Peyer's patch (tissue), 4 donors: ENCODE results near the gene CHST3. TPM values are rescaled to one million over a fixed set of nuclear protein-coding genes. Genes with fewer than 3 reads are reported as not detected.
A peak's percentile ranks its signal among the peaks of the same experiment; 100 is the strongest.
"Not testable (repeated sequence)": the region's sequence is repeated elsewhere in the genome, so short reads cannot be mapped to it uniquely, and the experiment has no call there.

Experiments used
- DNase-seq, 3 donors: peaks; one replicate each; pipeline ENCODE4 v3.0.0-alpha.2; 2017 to 2019
- H3K27ac ChIP-seq, 4 donors: fragments of 200-600 bp; sonication (generic); one replicate each; pipeline ENCODE4 v1.5.1; 2016 to 2019
- H3K27me3 ChIP-seq, 2 donors: fragments of 200-600 bp; sonication (generic); one replicate each; pipeline ENCODE4 v1.5.1; 2019
- H3K36me3 ChIP-seq, 3 donors: fragments of 200-600 bp; sonication (generic); one replicate each; pipeline ENCODE4 v1.5.1; 2016 to 2019
- H3K4me1 ChIP-seq, 4 donors: fragments of 200-600 bp; sonication (generic); one replicate each; pipeline ENCODE4 v1.5.1; 2016 to 2019
- H3K4me3 ChIP-seq, 4 donors: fragments of 200-600 bp; sonication (generic); 1 replicate in 3 of 4; 2 replicates in 1 of 4; pipeline ENCODE4 v1.5.1; 2016 to 2019; ENCODE audit warnings: mild to moderate bottlenecking in 1 of 4
- H3K9me3 ChIP-seq, 4 donors: fragments of 200-600 bp; sonication (generic); one replicate each; pipeline ENCODE4 v1.5.1; 2016 to 2019; ENCODE audit warnings: mild to moderate bottlenecking in 1 of 4
- POLR2A ChIP-seq, 2 donors: fragments of 450-650 bp; IDR thresholded peaks; one replicate each; pipeline ENCODE4 v1.5.1; 2017; ENCODE audit warnings: antibody characterized with exemption in 2 of 2, mild to moderate bottlenecking in 2 of 2, moderate library complexity in 2 of 2
- total RNA-seq, 4 donors: library from RNA; depleted of rRNA; stranded (reverse); fragments of >200 nt; gene quantifications; one replicate each; pipeline ENCODE4 v1.1.0, GENCODE V29; 2016
- TF ChIP-seq, protein P1 (sequence below), 6 experiments: fragments of 450-650 bp in 4 of 6; fragments of 200-600 bp in 2 of 6; sonication (generic) in 1 of 6; IDR thresholded peaks; one replicate each; pipeline ENCODE4 v1.5.1; 2017 to 2019; ENCODE audit warnings: antibody characterized with exemption in 6 of 6, mild to moderate bottlenecking in 3 of 6, moderate library complexity in 1 of 6

The CHST3 gene
- total RNA-seq, 4 donors from 2014 or later: 0.88 to 9.1 (median 3.0) TPM

GRCh38 chr10:71963351-71964097, 671 bp upstream of the CHST3 start:
- H3K4me1 ChIP-seq: peaks cover 0 to 28% (median 4%) of the 10 kb centered on the region in 4 donors
- H3K27ac ChIP-seq: peak overlapping the region; percentile 64 to 91 (median 78)
- DNase-seq: no peak
- no peaks in the 10 kb centered on the region for H3K27me3 ChIP-seq
- H3K9me3 ChIP-seq: no peaks in the 10 kb centered on the region
- TF ChIP-seq, protein P1, sequence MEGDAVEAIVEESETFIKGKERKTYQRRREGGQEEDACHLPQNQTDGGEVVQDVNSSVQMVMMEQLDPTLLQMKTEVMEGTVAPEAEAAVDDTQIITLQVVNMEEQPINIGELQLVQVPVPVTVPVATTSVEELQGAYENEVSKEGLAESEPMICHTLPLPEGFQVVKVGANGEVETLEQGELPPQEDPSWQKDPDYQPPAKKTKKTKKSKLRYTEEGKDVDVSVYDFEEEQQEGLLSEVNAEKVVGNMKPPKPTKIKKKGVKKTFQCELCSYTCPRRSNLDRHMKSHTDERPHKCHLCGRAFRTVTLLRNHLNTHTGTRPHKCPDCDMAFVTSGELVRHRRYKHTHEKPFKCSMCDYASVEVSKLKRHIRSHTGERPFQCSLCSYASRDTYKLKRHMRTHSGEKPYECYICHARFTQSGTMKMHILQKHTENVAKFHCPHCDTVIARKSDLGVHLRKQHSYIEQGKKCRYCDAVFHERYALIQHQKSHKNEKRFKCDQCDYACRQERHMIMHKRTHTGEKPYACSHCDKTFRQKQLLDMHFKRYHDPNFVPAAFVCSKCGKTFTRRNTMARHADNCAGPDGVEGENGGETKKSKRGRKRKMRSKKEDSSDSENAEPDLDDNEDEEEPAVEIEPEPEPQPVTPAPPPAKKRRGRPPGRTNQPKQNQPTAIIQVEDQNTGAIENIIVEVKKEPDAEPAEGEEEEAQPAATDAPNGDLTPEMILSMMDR (IDR thresholded peaks at IDR 0.05): no peak
- TF ChIP-seq POLR2A (IDR thresholded peaks at IDR 0.05): no peak
- no peaks in the 10 kb centered on the region for H3K36me3 ChIP-seq
- peak overlapping the region; percentile 39 to 65 (median 52) for H3K4me3 ChIP-seq

DNA sequence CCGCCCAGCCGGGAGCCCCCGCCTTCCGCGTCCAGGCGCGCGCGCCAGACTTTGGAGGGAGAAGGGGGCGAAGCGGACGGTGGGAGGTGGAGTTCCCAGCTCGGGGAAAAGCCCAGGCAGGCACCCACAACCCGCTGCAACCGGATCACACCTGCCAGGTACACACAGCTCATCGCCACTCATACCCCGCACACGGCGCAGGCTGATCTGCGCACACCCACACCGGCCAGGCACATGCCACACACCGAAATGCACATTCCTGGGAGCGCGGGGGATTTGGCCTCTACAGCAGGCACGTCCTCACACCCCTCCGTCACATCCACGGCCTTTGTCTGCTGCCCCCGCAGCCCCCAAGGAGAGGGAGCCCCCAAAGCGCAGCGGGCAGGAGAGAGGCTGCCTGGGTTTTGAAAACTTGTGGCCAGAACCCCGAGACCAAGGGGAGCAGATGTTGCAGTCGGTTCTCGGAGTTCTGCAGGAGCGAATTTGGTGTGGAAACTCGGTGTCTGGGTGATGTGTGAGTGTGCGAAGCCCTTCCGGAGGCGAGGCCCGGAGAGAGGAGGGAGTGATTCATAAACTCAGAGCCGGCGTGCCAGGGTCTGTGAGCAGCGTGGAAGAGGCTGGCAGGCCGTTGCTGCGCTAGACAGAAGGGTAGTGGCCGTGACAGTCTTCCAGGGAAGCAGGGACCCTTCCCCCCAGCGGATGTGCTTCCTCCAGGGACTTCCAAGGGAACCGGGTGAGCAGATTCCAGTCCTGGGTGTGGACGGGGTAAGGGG, 734 bp downstream of the CHST3 start:
- Histone ChIP-seq H3K4me1 (peaks cover 0 to 33% (median 4%) of the 10 kb centered on the region in 4 donors), H3K9me3 (no peaks in the 10 kb centered on the region), H3K27ac (peak overlapping the region; percentile 64 to 91 (median 78)), H3K36me3 (no peaks in the 10 kb centered on the region), H3K27me3 (no peaks in the 10 kb centered on the region), H3K4me3 (peak overlapping the region; percentile 39 to 65 (median 52))
- peak in 1 of 3 donors; percentile 63 for DNase-seq
- TF ChIP-seq, protein P1 (IDR thresholded peaks at IDR 0.05): no peak
- no peak for TF ChIP-seq POLR2A (IDR thresholded peaks at IDR 0.05)

DNA sequence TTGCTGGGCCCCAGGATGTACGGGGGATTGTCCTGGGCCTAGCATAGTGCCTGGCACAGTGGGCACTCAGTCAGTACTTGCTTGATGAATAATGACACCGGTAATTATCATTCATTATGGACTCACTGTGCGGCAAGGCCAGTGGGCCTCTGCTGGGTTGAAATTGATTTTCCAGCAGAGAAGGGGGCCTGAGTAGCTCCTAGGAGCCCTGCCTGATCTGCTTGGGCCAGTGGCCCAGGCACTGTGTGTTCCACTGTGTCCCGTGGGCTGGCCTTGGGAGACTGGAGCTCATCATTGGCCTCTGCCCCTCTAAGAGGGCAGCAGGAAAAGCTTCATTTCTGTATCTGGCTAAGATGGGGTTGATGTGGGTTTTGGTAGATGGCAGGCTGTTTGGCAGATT, 1.4 kb downstream of the CHST3 start:
- Histone ChIP-seq H3K27me3 (no peaks in the 10 kb centered on the region), H3K36me3 (no peaks in the 10 kb centered on the region), H3K4me1 (peaks cover 0 to 38% (median 4%) of the 10 kb centered on the region in 4 donors), H3K27ac (peak overlapping the region in 3 of 4 donors; percentile 77 to 91 (median 78)), H3K4me3 (peak overlapping the region in 3 of 4 donors; percentile 39 to 65 (median 56)), H3K9me3 (no peaks in the 10 kb centered on the region)
- TF ChIP-seq, protein P1 (IDR thresholded peaks at IDR 0.05): no peak
- TF ChIP-seq POLR2A (IDR thresholded peaks at IDR 0.05): no peak
- no peak for DNase-seq

DNA sequence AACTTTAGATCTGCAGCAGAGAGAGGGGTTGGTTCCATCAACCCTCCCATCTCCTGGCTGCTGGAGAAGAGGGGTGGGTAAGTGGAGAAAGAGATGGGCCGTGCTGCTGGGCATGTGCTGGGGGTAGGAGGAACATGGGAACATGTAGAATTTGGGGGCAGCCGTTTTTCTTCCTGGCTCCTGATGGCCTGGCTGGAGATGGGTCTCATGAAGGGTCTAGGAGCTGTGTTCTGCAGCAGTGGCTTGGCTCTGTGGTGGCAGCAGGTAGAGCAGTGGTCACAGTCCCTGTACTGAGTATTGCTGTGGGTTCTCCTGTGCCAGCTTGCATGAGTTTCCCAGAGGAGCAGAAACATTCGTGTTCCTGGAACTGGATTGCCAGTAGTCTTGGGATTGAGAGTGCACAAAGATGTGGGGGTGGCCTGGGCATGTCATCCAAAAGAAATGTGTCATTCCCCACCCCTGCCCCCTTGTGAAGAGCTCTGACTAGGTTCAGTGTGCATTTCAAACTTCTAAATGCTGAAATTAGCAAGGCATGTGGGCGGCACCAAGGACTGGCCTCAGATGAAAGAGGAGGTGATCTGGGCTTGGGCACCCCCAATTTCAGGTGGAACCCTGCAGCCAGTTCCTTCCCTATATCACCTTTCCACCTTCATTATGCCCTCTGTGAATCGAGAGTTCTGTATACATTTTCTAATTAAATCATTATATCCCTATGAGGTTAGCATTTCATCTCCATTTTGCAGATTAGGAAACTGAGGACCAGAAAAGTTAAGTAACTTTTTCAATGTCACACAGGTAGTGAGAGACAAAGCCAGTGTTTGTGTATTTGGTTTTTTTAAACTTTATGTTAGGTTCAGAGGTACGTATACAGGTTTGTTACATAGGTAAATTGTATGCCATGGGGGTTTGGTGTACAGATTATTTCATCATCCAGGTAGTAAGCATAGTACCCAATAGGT, 2.1 kb downstream of the CHST3 start:
- DNase-seq: no peak
- Histone ChIP-seq H3K4me3 (peak overlapping the region in 3 of 4 donors; percentile 39 to 65 (median 56)), H3K27ac (peak overlapping the region in 2 of 4 donors; percentile 78 to 91), H3K4me1 (peaks cover 0 to 38% (median 4%) of the 10 kb centered on the region in 4 donors), H3K9me3 (no peaks in the 10 kb centered on the region), H3K36me3 (no peaks in the 10 kb centered on the region), H3K27me3 (no peaks in the 10 kb centered on the region)
- TF ChIP-seq, protein P1 (IDR thresholded peaks at IDR 0.05): no peak
- TF ChIP-seq POLR2A (IDR thresholded peaks at IDR 0.05): no peak

DNA sequence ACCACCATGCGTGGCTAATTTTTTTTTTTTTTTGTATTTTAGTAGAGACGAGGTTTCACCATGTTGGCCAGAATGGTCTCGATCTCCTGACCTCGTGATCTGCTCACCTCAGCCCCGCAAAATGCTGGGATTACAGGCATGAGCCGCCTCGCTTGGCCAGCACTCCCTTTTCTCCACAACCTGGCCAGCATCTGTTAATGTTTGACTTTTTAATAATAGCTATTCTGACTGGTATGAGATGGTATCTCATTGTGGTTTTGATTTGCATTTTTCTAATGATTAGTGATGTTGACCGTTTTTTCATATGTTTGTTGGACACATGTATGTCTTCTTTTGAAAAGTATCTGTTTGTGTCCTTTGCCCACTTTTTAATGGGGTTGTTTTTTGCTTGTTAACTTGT, 3.8 kb downstream of the CHST3 start:
- H3K27me3 ChIP-seq, H3K9me3 ChIP-seq, H3K27ac ChIP-seq, DNase-seq, H3K36me3 ChIP-seq, H3K4me3 ChIP-seq: not testable (repeated sequence)
- H3K4me1 ChIP-seq: peaks cover 0 to 38% (median 4%) of the 10 kb centered on the region in 4 donors
